GM21786 (cell line): Measurements from ENCODE around the gene PRKG1.

Experiments used
- ATAC-seq: cut with Tn5 transposase; IDR thresholded peaks from one replicate; pipeline ENCODE4 v1.9.1; 2021; ENCODE audit not compliant: unreplicated experiment

The PRKG1 gene

DNA sequence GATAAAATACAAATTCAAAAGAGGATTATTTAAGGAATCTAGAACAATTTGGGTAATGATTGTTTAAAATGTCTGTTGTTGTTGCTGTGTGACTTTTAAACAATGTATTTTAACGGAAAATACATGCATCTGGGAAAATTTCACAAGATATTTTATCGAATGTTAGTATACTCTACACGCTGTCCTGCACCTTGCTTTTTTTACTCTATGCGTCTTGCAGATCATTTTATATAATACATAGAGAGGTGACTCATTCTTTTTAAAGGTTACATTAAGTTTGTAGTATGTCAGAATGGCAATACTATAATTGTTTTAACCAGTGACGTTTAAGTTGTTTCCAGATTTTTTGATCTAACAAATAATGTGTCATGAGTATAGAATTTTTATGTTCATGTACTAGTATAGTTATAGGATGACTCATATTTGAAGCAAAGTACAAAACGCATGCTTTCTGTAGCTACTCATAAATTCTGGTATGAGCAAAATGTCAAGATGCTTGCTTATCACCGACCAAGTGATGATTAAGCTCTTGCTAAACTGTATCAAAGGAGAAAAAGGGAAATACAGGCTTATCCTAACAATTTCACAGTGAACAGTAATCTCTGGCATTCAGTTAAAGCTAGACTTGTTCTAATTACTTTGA is 1244.7 kb downstream of the PRKG1 start:
- ATAC-seq, result no peak

DNA sequence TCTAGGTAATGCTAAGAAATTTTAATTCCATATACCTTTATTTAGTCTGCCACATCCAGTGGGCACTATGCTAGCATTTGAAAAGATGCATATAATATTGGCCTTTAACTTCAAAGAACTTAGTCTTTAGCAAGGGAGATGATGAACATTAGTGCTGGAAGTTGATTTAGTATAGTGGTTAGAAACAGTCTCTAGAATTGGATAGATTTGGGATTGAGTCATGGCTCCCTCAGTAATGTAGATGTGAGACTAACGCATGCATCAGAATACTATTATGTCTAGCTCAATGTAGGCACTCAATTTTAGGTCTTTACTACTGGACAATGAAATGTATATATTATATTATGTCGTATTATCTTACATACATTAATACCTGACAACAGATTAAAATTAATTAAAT is 1245.6 kb downstream of the PRKG1 start:
- ATAC-seq, result no peak

DNA sequence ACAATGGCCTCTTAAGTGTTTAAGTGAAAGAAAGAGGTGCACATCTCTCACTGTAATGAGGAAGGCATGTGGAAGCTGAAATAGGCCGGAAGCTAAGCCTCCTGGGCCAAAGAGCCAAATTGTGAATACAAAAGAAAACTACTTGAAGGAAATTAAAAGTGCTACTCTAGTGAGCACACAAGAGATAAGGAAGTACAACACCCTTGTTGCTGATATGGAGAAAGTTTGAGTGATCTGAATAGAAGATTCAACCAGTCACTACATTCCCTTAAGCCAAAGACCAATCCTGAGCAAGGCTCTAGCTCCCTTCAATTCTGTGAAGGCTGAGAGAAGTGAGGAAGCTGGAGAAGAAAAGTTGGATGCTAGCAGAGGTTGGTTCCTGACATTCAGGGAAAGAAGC is 1248.0 kb downstream of the PRKG1 start:
- no peak for ATAC-seq

DNA sequence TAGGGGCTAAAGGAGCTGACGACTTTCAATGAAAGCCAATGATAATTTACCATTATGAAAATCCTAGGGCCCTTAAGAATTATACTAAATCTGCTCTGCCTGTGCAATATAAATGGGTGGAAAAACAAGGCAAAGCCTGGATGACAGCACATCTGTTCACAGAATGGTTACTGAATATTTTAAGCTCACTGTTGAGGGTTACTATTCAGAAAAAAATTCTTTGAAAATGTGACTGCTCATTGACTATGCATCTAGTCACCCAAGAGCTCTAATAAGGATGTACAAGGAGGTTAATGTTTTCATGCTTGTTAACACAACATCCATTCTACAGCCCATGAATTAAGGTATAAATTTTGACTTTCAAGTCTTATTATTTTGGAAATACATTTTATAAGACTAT is 1248.6 kb downstream of the PRKG1 start:
- ATAC-seq, result no peak

DNA sequence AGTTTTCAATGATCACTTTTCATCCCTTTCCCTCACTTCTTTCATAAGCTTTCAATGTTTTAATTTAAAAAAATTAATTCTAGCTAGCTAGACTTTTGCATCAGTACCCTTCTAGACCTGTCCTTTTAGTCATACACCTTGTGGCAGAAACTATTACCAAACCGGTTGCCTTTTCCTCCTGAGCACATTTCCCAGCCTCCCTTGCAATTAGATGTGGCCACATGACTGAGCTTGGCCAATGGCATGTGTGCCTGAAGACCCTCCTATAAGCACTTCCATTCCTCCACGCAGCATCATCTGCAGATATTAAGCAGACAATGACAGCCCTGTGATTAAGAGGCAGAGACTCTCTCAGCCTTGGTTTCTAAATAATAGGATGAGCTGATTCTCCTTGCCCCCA is 1252.1 kb downstream of the PRKG1 start:
- ATAC-seq, result no peak

DNA sequence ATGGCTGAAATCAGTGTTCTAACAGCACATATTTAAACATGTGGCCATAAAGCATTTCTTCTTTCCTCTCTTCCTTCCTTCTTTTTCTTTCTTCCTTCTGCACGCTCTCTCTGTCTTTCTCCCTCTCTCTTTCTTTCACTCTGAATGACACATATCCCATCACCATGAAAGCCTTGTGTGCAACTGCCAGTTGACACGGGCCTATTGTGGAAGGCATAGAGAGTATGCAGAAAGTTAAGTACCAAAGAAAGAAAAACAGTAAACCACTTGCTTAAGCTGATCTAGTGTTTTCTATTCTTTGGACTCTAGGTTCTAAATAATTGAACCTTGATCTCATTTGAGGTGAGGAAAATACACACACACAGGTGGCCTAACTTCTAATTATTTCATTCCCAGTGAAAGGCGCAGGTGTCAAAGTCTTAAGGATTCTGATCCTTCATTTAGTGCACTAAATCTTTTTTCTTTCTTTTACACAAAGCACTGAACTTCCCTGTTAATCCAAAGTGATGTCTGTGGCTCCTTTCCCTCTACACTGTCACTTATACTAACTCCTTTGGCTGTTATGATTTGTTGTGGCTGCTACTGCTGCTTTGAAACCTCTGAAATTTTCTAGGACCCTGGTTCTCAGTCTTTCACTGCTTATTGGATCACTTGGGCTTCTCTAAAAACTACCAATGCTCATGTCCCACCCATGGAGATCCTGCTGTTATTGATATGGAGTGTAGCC is 1257.5 kb downstream of the PRKG1 start:
- no peak for ATAC-seq

DNA sequence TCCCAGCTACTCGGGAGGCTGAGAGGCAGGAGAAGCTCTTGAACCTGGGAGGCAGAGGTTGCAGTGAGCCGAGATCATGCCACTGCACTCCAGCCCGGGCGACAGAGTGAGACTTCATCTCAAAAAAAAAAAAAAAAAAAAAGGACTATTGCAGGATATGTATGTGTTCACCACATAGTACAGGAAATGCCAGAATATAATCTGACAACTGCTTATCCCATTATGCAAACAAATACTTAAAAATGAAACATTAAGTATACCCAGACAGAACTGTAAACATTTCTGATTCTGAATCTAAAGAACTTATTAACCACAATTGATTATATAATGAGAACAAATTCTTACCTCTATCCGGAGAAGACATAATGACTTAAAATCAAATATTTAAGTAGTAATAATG is 1258.5 kb downstream of the PRKG1 start:
- no peak for ATAC-seq

DNA sequence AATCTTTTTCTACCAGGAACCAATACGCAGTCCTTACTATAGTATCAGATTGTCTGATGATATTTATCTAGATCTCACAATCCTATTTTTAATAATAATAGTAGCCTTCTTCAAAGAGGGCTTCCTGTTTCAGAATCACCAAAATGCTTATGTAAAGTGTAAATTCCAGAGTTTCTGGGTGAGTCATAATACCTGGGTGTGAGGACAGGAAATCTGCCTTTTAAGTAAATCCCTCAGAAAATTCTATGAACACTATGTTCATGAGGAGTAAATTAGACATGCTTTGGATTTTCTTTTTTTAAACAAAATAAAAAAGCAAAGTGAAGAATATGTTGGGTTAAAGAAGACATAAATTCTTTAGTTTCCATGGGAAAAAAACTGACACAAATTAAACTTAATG is 1260.3 kb downstream of the PRKG1 start:
- no peak for ATAC-seq

DNA sequence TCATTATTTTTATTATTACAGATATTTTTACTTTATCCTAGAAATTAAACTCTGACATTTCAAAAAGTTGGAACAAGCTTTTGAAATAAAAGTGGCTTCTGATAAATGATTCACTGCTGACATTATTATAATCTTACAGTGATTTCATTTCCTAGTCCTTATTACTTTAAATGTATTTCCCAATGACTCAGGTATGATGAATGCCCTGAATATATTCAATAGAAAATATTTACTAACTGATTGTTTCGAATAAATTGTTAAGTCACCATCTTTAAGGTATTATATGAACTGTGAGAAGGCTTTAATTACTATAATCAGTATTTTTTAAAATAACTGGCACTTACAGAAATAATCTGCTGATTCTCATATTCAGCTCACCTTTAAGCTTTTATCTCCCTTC is 1261.4 kb downstream of the PRKG1 start:
- ATAC-seq, result no peak

DNA sequence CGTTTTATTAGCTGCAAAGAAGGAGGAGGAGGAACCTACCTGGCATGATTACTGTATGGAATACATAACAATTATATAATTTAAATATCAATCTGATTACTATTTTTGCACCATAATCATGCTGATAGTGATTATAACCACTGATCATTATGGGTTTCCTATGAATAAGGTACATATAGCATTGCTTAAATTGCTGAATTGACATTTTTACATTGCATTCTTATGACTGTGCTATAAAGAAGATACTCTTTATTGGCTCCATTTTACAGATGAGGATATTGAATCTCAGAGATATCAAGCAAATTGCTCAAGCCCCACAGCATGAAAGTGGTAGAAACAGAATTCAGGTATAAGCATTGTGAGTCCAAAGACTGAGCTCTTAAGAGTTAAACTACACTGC is 1262.9 kb downstream of the PRKG1 start:
- ATAC-seq, result no peak

DNA sequence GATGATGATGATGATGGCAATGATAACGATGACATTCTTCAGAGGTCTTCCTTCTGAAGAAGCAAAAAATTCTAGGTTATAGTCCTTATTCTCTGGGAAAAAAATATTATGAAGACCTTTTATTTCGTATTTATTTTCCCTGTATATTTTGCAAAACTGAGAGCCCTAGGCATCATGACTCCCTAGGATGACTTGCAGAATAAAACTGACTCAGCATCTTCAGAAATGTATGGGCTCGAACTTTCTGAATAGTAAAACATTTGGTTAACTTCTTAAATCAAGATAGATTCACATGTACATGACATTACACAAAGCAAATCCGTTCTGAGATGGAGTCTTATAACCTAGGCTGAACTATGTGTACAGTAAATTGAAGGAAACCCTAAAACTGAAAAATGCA is 1269.2 kb downstream of the PRKG1 start:
- no peak for ATAC-seq

DNA sequence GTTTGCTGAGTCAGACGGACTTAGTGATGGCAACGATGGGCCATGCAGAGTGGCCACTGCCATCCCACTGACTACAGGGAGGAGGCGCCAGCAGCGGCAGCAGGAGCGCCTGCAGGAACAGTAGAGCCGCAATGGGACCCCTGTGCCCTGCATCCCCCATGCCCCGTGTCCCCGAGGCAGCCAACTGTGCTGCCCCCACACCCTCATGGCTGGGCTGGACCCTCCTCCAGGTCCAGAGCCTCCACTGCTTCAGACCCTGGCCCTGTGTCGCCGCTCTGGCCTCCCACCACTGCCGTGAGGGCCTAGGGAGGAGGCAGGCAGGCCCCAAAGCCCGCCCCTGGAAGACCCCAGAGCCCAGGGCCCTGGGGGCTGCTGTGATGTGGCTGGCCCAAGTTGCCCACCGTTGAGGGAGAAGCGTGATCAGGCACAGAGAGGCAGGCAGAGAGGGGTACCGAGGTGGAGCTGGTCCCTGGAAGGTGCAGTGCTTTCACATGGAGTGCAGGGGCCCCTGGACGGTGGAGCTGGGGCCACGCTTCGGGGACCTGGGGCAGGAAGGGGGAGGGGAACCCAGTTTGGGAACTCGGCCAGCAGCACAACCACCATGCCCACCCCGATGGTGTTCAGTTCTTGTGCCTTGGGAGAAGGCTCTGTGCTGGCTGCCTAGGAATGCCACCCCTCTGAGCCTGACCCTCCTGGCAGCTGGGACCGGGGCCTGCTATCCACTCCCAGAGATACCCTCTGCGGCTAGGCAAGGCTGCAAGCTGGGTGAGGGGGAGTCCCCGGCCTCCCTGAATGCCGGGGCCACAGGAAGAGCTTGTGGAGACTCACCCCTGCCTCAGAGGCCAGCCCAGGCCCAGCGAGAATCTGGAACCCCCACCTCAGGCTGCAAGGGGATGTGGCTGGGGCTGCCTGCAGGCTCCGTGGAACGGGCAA is 1272.4 kb downstream of the PRKG1 start:
- no peak for ATAC-seq

DNA sequence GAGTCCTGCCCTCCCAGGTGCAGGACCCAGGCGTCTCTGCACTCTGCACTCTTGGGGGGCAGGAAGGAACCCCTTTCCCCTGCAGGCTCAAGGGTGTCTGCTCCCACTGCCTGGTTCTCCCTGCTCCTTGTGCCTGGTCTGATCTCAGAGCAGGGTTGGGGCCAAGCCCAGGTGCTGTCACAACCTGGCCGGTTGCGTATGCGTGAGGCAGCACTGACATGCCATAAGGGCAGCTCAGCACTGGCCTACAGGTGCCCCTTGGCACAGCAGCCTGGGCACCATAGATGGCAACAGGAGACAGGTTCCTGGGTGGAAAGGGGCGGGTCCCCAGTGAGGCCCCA is 1273.0 kb downstream of the PRKG1 start:
- no peak for ATAC-seq
